Fibroblast of mammary gland (primary cell): Measurements from ENCODE around the gene SOX2.

Experiments used
- DNase-seq: peaks from one replicate; pipeline ENCODE4 v3.0.0-alpha.2; 2010; ENCODE audit warnings: low read depth
- H3K4me3 ChIP-seq: 2 replicates; pipeline ENCODE4 v1.5.1; 2011; ENCODE audit warnings: low read depth, mild to moderate bottlenecking, low read length, moderate library complexity; ENCODE audit not compliant: control insufficient read depth
- TF ChIP-seq, protein P1 (sequence below): conservative IDR thresholded peaks from 2 replicates; pipeline ENCODE4 v1.5.1; 2011; ENCODE audit warnings: low read depth, low read length, inconsistent platforms; ENCODE audit not compliant: control insufficient read depth, insufficient read depth

The SOX2 gene

DNA sequence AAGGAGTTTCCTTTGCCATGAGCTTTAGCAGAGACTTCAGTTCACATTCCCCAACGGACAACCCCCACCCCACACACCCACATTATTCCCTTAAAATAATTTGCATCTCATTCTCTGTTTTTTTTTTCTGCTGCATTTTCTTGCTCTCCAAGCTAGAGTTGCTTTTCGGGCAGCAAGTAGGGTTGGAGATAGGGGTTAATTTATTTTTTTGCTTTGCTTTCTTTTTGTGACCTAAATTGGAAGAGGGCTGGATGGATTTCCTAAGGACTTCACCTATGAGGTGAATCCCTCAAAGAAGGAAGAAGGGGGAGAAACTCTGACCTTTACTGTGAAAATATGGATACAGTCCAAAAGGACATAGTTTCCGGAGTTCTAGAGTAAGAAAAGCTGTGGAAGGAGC is 6.6 kb downstream of the SOX2 start:
- no peak for DNase-seq
- TF ChIP-seq, protein P1, sequence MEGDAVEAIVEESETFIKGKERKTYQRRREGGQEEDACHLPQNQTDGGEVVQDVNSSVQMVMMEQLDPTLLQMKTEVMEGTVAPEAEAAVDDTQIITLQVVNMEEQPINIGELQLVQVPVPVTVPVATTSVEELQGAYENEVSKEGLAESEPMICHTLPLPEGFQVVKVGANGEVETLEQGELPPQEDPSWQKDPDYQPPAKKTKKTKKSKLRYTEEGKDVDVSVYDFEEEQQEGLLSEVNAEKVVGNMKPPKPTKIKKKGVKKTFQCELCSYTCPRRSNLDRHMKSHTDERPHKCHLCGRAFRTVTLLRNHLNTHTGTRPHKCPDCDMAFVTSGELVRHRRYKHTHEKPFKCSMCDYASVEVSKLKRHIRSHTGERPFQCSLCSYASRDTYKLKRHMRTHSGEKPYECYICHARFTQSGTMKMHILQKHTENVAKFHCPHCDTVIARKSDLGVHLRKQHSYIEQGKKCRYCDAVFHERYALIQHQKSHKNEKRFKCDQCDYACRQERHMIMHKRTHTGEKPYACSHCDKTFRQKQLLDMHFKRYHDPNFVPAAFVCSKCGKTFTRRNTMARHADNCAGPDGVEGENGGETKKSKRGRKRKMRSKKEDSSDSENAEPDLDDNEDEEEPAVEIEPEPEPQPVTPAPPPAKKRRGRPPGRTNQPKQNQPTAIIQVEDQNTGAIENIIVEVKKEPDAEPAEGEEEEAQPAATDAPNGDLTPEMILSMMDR = no peak
- H3K4me3 ChIP-seq = no peak overlapping the region

DNA sequence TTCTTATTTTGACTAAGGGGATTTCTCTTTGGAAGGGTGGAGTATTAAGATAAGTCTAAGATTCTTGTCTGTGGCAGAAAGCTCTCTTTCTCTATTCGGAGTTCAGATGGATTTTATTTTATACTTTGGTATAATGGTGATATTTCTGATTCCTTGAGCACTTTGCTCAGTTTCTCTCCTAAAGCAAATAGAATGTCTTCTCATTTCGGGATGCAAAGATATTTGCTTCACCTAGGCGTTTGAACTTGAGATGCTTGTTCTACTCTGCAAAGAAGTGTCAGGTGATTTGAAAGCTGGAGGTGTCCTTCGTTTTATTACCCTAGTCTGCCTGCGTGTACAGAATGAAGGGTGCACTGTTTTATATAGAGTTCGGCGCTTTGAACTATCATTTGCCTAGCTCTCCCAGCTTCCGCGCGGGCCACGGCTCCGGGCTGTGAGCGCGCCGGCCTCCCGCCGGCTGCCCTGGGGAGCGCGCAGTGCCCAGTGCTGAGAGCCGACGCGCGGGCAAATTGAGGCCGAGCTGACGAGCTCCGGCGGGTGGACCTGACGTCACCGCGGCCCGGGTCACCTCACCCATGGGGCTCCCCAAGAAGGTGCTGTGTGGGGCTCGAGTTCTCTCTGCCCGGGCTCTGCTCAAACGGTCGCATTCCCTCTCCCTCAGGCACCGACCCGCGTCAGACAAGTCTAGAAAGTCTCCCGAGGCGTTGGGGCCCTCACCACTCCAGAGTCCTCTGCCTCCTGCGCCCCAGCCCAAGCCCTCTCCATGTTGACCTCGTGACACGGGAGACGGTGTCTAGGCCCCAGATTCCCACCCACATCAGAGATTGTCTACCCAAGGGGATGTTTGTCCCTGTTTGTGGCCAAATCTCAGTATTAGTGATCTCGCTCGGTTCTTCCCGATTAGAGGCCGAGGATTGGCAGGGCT is 7.5 kb downstream of the SOX2 start:
- TF ChIP-seq, protein P1 = no peak
- no peak overlapping the region for H3K4me3 ChIP-seq
- DNase-seq = no peak

DNA sequence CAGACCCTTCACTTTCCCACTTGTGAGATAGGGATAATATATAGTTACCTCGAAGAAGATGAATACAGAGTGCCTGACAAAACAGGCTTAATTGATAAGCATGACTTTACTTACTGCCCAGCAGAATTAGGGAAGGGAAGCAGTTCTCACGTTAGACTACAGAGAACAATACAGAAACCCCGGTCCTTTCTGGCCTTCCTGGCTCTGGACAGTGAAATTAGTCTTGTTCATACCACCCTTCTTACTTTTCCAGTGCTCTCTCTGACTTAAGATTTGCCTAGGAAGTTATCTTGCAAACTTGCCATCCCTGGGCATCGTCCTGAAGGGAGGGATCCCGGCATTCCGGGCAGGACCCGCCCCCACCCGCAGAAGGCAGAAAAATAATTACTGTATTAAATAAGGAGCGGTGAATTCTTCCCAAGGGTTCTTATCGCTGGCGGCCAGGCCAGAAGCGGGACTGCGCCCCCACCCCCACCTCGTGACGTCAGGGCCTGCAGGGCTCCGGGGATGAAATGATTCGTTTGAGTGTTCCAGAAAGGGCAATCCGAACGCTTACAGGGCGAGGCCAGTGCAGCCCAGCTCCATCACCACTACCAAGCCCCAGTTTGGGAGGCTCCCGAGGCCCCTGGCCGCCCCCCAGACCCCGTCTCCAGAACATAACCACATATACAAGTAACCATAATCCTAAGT is 8.4 kb downstream of the SOX2 start:
- no peak for DNase-seq
- TF ChIP-seq, protein P1 = no peak
- no peak overlapping the region for H3K4me3 ChIP-seq

DNA sequence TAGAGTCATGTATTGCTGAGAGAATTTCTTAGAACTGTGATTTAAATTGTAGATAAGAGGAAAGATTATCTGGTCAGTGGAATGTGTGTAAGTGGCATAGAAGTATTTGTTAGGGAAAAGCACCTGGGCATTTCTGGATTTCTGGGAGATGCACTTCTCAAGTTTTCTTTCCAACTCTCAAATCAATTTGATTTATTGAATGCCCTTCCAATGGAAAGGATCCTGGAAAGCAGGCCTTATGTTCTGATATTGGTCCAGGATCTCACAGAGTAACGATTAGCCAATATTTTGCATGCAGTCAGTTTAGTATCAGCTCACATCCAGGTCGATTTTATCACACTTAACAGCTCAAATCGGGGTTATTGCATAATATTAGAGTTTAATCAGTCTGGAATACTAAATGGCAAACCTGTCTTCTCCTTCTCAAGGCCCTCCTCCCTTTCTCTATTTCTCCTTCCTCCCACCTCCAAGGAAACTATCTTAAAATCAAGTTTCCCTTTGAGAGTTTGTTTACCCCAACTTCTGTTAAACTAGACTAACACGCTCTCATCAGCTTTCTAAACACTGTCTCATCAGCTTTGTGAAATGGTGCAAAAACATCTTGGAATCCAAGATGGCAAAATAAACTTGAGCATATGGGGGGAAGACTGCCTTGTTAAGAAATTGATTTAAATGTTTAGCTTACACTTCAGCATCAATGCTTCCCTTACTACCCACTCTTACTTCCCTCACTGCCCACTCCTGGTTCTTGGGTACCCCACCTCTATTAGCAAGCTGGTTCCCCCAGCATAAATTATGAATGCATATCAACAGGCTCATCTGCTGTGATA is 9.5 kb downstream of the SOX2 start:
- no peak for DNase-seq
- H3K4me3 ChIP-seq = no peak overlapping the region
- TF ChIP-seq, protein P1 = no peak

DNA sequence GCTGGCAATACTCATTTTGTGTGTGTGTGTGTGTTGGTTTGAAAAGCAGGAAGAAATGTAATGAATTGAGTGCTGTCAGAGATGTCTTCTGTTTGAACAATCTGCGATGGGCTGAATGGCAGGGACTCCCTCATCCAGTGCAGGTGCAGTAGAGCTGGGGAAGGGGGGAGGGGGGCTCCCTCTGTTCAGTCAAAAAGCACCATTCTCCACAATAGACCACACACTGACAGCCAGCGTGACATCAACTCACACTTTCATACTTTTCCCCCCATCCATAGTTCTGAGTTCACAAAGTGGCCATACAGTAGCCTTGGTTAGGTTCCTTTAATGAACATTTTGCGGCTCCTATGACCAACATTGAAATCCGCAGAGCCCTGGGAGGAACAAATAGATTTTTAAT is 10.4 kb downstream of the SOX2 start:
- no peak overlapping the region for H3K4me3 ChIP-seq
- no peak for DNase-seq
- TF ChIP-seq, protein P1 = no peak

DNA sequence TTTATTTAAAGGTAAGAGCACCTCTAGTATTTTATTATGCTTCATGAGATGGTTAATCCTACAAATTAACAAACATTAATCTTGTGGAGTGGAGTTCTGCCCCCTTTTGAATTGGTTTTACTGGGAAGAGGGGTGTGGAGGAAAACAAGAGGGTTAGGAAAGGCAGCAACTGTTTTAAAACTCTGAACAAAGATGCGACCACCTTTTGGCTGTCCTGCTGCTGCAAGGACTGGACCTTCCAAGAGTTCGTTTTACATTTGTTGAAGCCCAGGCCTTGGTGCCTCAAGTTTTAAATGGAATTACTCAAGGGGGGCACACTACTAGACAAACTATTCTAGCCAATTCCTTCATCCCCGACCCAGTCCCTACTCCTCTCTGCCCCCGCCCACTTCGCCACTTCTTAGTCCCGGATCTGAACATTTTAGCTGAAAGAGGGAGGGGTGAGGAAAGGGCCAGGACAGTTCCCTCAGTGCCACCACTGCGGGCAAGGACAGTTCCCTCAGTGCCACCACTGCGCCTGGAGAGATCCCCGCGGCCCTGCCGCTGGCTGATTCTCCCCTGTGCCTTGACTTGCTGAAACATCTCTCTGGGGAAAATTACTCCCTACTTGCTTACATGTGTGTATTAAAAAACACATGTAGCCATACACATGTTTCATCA is 11.2 kb downstream of the SOX2 start:
- DNase-seq = no peak
- no peak overlapping the region for H3K4me3 ChIP-seq
- TF ChIP-seq, protein P1 = no peak
